NT2/D1 (cell line): ENCODE measurements around the gene C3.

ENCODE experiments used
- DNase-seq: peaks from one replicate; pipeline ENCODE4 v3.0.0-alpha.2; 2011; ENCODE audit warnings: low read depth, low spot score
- H3K27me3 ChIP-seq: 2 replicates; pipeline ENCODE4 v1.6.0; 2011; ENCODE audit warnings: mild to moderate bottlenecking; ENCODE audit not compliant: insufficient read length, insufficient read depth
- H3K36me3 ChIP-seq: 2 replicates; pipeline ENCODE4 v1.6.1; 2011; ENCODE audit warnings: mild to moderate bottlenecking, low read length, mixed read lengths; ENCODE audit not compliant: insufficient read depth, insufficient read length
- H3K4me1 ChIP-seq: 2 replicates; pipeline ENCODE4 v1.5.1; 2011; ENCODE audit not compliant: insufficient read depth, insufficient read length
- H3K4me3 ChIP-seq: 2 replicates; pipeline ENCODE4 v1.5.1; 2011; ENCODE audit warnings: low read depth; ENCODE audit not compliant: insufficient read length
- H3K9ac ChIP-seq: 2 replicates; pipeline ENCODE4 v1.6.0; 2011; ENCODE audit warnings: low read depth; ENCODE audit not compliant: insufficient read length
- H3K9me3 ChIP-seq: 2 replicates; pipeline ENCODE4 v1.5.1; 2011; ENCODE audit warnings: mild to moderate bottlenecking, low read length; ENCODE audit not compliant: insufficient read depth
- SUZ12 ChIP-seq: IDR thresholded peaks from 2 replicates; pipeline ENCODE4 v1.6.1; 2011; ENCODE audit not compliant: insufficient read length, insufficient read depth; ENCODE audit errors: extremely low read depth
- YY1 ChIP-seq: IDR thresholded peaks from 2 replicates; pipeline ENCODE4 v1.6.1; 2011; ENCODE audit not compliant: insufficient read length, insufficient read depth
- ZNF274 ChIP-seq: IDR thresholded peaks from 2 replicates; pipeline ENCODE4 v1.6.1; 2011; ENCODE audit warnings: mild to moderate bottlenecking, low read depth, low read length

The C3 gene

DNA sequence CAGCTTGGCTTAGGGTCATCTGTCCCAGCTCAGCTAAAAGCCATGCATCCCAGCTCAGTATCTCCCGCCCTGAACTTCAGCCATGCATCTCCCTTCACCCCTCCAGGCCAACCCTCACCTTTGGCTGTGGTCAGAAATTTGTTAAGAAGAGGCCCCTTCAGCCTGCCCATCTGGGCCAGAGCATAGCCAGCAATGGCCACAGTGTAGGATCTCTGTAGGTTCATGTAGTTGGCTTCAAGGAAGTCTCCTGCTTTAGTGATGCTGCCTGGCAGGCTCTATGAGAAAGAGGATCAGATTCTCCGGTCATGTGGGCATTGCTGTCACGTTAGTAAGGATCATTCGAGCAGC, 33.8 kb downstream of the C3 start:
- no peak for DNase-seq
- no peak overlapping the region for H3K4me3 ChIP-seq
- TF ChIP-seq YY1: no peak
- no peak for TF ChIP-seq ZNF274
- no peak for TF ChIP-seq SUZ12

GRCh38 chr19:6685962-6686627, 34.4 kb downstream of the C3 start:
- no peaks in the 10 kb centered on the region for H3K27me3 ChIP-seq
- peaks cover 6% of the 10 kb centered on the region for H3K4me1 ChIP-seq
- DNase-seq: no peak
- no peaks in the 10 kb centered on the region for H3K36me3 ChIP-seq
- TF ChIP-seq ZNF274: no peak
- TF ChIP-seq YY1: no peak
- TF ChIP-seq SUZ12: no peak
- H3K9ac ChIP-seq: no peak overlapping the region
- no peak overlapping the region for H3K4me3 ChIP-seq
- no peaks in the 10 kb centered on the region for H3K9me3 ChIP-seq

More for the DNA sequence above, 33.8 kb downstream of the C3 start:
- Histone ChIP-seq H3K4me1 (peaks cover 6% of the 10 kb centered on the region), H3K36me3 (no peaks in the 10 kb centered on the region), H3K9ac (no peak overlapping the region), H3K27me3 (no peaks in the 10 kb centered on the region), H3K9me3 (no peaks in the 10 kb centered on the region)

- Histone ChIP-seq H3K36me3 (no peaks in the 10 kb centered on the region), H3K4me1 (peaks cover 4% of the 10 kb centered on the region), H3K9me3 (no peaks in the 10 kb centered on the region), H3K27me3 (no peaks in the 10 kb centered on the region), H3K4me3 (no peak overlapping the region), H3K9ac (no peak overlapping the region)
- TF ChIP-seq SUZ12 (no peak), YY1 (no peak), ZNF274 (no peak)
- no peak for DNase-seq
Measured at GRCh38 chr19:6685482-6685881, 35.0 kb downstream of the C3 start.

DNA sequence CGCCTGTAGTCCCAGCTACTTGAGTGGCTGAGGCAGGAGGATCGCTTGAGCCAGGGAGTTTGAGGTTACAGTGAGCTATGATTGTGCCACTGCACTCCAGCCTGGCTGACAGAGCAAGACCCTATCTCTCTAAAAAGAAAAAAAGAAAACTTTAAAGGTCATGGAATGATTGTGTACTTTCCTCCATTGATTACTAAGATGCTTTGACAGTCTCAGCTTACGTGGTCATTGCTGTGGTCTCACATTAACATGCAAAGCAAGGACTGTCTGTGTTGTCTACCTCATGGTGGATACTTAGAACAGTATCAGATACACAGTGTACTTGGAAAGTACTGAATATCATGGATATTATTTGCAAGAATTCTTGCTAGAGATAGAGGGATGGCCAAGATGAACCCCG, 36.5 kb downstream of the C3 start:
- Histone ChIP-seq H3K27me3 (no peaks in the 10 kb centered on the region), H3K4me3 (no peak overlapping the region), H3K9ac (no peak overlapping the region), H3K4me1 (no peaks in the 10 kb centered on the region), H3K9me3 (no peaks in the 10 kb centered on the region), H3K36me3 (no peaks in the 10 kb centered on the region)
- TF ChIP-seq ZNF274 (no peak), SUZ12 (no peak), YY1 (no peak)
- no peak for DNase-seq

DNA sequence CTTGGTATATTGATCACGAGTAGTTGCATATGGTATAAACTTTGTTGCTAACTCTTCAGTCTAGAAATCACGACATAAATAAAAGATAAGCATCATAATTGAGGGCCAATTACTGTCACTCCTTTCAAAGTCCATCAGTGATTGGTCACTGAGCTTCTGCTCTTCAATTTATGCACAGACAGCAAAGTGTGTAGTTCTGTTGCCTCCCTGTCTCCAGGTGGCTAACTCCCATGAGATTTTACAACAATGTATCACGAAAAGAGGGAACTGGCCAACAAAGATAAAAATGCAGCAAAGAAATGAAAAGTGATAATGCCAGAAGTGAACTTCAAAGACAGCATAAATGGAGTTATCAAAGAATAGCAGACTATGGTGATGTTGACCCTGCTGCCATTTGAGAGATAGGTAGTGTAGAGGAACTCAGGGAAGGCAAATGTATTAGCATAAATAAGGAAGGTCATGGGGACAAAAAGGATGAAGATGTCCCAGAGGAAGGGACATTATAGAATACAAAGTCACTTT, 37.8 kb downstream of the C3 start:
- Histone ChIP-seq H3K9ac (no peak overlapping the region), H3K9me3 (no peaks in the 10 kb centered on the region), H3K4me3 (no peak overlapping the region), H3K36me3 (no peaks in the 10 kb centered on the region), H3K27me3 (no peaks in the 10 kb centered on the region), H3K4me1 (peaks cover under 1% of the 10 kb centered on the region)
- TF ChIP-seq ZNF274: no peak
- TF ChIP-seq YY1: no peak
- TF ChIP-seq SUZ12: no peak
- DNase-seq: no peak

DNA sequence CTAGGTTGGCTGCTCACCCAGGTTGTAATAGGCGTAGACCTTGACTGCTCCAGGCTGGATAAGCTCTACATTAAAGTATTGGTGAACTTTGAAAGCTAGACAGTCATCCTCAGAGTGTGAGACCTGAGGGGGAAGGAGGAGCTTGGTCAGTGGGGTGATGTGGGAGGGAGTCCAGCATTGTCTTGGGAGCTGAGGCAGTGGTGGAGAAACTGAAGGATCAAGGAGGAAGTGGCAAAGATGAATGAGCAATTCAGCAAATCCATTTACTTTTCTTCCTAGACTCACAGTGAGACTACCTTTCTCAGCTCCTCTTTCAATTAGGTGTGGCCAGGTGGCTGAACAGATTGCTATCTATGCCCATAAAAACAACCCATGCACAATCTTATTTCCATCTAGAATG, 40.3 kb downstream of the C3 start:
- no peaks in the 10 kb centered on the region for H3K36me3 ChIP-seq
- no peak overlapping the region for H3K4me3 ChIP-seq
- H3K27me3 ChIP-seq: no peaks in the 10 kb centered on the region
- no peak overlapping the region for H3K9ac ChIP-seq
- peaks cover 5% of the 10 kb centered on the region for H3K4me1 ChIP-seq
- no peak for TF ChIP-seq ZNF274
- TF ChIP-seq YY1: no peak
- no peak for TF ChIP-seq SUZ12
- H3K9me3 ChIP-seq: no peaks in the 10 kb centered on the region
- DNase-seq: no peak

DNA sequence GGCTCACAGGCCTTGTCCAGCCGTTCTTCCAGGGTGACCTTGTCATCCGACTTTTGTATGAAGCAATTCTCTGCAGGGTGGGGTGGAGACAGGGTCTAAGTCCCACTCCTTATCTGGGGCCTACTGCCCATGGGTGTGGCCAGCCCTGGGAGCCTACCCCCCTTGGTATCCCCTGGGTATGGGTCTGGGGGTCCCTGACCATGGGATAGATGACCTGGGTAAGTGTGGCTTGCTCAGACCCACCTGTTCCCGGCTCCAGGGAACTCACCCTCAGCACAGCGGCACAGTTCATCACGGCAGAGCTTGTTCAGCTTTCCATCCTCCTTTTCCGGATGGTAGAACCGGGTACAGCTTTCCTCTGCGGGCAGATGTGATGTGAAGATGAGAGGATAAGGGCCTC, 41.3 kb downstream of the C3 start:
- H3K9me3 ChIP-seq: no peaks in the 10 kb centered on the region
- no peak overlapping the region for H3K9ac ChIP-seq
- no peak overlapping the region for H3K4me3 ChIP-seq
- DNase-seq: no peak
- TF ChIP-seq SUZ12: no peak
- no peak for TF ChIP-seq ZNF274
- TF ChIP-seq YY1: no peak
- no peaks in the 10 kb centered on the region for H3K27me3 ChIP-seq
- H3K4me1 ChIP-seq: peaks cover 9% of the 10 kb centered on the region
- no peaks in the 10 kb centered on the region for H3K36me3 ChIP-seq
